Upper lobe of left lung (tissue), 4 donors: ENCODE measurements around the gene EBF4.

ENCODE experiments used
- POLR2AphosphoS5 ChIP-seq, 2 donors: sonication (generic); formaldehyde crosslinking; IDR thresholded peaks; one replicate each; pipeline ENCODE4 v1.5.1; 2017; ENCODE audit warnings: antibody characterized with exemption in 2 of 2
- TF ChIP-seq, protein P1 (sequence below), 6 experiments: fragments of 450-650 bp in 4 of 6; fragments of 200-600 bp in 2 of 6; sonication (generic) in 2 of 6; IDR thresholded peaks; one replicate each; pipeline ENCODE4 v1.5.1; 2016 to 2019; ENCODE audit warnings: antibody characterized with exemption in 6 of 6

DNA sequence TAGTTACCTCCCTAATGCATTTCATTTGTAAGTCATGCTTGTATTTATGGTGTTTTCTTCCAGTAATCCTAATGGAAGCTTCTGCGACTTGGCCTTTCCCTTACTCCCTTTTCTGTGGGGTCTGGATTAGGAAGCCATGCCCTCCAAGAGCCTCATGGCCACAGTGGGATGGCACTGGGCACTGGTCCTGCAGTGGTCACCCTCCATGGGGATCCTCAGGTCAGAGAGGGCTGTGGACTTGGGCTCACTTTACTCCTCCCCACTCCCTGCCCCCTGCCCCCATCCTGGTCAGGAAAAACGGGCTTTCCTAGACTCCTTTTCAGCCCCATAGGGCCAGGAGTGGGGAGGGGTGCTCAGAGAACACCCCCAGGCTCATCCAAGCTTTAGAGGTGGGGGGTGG lies 49.9 kb downstream of the EBF4 start:
- TF ChIP-seq, protein P1, sequence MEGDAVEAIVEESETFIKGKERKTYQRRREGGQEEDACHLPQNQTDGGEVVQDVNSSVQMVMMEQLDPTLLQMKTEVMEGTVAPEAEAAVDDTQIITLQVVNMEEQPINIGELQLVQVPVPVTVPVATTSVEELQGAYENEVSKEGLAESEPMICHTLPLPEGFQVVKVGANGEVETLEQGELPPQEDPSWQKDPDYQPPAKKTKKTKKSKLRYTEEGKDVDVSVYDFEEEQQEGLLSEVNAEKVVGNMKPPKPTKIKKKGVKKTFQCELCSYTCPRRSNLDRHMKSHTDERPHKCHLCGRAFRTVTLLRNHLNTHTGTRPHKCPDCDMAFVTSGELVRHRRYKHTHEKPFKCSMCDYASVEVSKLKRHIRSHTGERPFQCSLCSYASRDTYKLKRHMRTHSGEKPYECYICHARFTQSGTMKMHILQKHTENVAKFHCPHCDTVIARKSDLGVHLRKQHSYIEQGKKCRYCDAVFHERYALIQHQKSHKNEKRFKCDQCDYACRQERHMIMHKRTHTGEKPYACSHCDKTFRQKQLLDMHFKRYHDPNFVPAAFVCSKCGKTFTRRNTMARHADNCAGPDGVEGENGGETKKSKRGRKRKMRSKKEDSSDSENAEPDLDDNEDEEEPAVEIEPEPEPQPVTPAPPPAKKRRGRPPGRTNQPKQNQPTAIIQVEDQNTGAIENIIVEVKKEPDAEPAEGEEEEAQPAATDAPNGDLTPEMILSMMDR (IDR thresholded peaks at IDR 0.05), result no peak
- no peak for TF ChIP-seq POLR2AphosphoS5 (IDR thresholded peaks at IDR 0.05)
